Loucy (cell line): ENCODE results near the gene ABCA5.

Experiments used
- H2AFZ ChIP-seq: fragments of 200-600 bp; sonication (generic); 2 replicates; pipeline ENCODE4 v1.6.0; 2016; ENCODE audit warnings: antibody characterized with exemption, mild to moderate bottlenecking, low read length, moderate library complexity
- H3F3A ChIP-seq: fragments of 200-600 bp; 2 replicates; pipeline ENCODE4 v1.6.0; 2016; ENCODE audit warnings: antibody characterized with exemption, low read depth, mild to moderate bottlenecking
- H3K27me3 ChIP-seq: fragments of 200-600 bp; sonication (generic); 2 replicates; pipeline ENCODE4 v1.6.1; 2014; ENCODE audit warnings: low read length, mild to moderate bottlenecking; ENCODE audit not compliant: insufficient read depth, poor library complexity, severe bottlenecking
- H3K36me3 ChIP-seq: fragments of 200-600 bp; sonication (generic); 2 replicates; pipeline ENCODE4 v1.6.1; 2016; ENCODE audit warnings: low read length; ENCODE audit not compliant: insufficient read depth
- H3K4me1 ChIP-seq: fragments of 200-600 bp; sonication (generic); 2 replicates; pipeline ENCODE4 v1.5.1; 2014; ENCODE audit warnings: low read length, mild to moderate bottlenecking; ENCODE audit not compliant: insufficient read depth, poor library complexity, severe bottlenecking
- H3K4me2 ChIP-seq: fragments of 200-600 bp; sonication (generic); 2 replicates; pipeline ENCODE4 v1.6.0; 2014; ENCODE audit warnings: antibody characterized with exemption, low read length, low read depth, mild to moderate bottlenecking; ENCODE audit not compliant: poor library complexity, severe bottlenecking
- H3K4me3 ChIP-seq: fragments of 200-600 bp; sonication (generic); 2 replicates; pipeline ENCODE4 v1.5.1; 2014; ENCODE audit warnings: low read length, mild to moderate bottlenecking, mixed read lengths; ENCODE audit not compliant: poor library complexity, severe bottlenecking
- H3K79me2 ChIP-seq: fragments of 200-600 bp; sonication (generic); 2 replicates; pipeline ENCODE4 v1.6.1; 2014; ENCODE audit warnings: low read length; ENCODE audit not compliant: insufficient read depth
- H3K9ac ChIP-seq: fragments of 200-600 bp; sonication (generic); 2 replicates; pipeline ENCODE4 v1.6.0; 2014; ENCODE audit warnings: mild to moderate bottlenecking, low read depth, low read length, moderate library complexity; ENCODE audit not compliant: poor library complexity, severe bottlenecking
- H3K9me2 ChIP-seq: fragments of 200-600 bp; sonication (generic); replicated peaks from 2 replicates; pipeline ENCODE4 v1.6.1; 2016; ENCODE audit warnings: low read depth, low read length, mixed read lengths
- H3K9me3 ChIP-seq: fragments of 200-600 bp; sonication (generic); 2 replicates; pipeline ENCODE4 v1.6.1; 2014; ENCODE audit warnings: mild to moderate bottlenecking, antibody characterized with exemption, low read length, low read depth; ENCODE audit not compliant: insufficient read depth
- H4K20me1 ChIP-seq: fragments of 200-600 bp; sonication (generic); 2 replicates; pipeline ENCODE4 v1.6.0; 2014; ENCODE audit warnings: antibody characterized with exemption, low read length, mild to moderate bottlenecking; ENCODE audit not compliant: insufficient read depth, poor library complexity, severe bottlenecking
- EZH2phosphoT487 ChIP-seq: fragments of 200-600 bp; IDR thresholded peaks from 2 replicates; pipeline ENCODE4 v1.6.1; 2018; ENCODE audit warnings: antibody characterized with exemption, mild to moderate bottlenecking, moderate library complexity, borderline replicate concordance
- TF ChIP-seq, protein P1 (sequence below): fragments of 200-600 bp; sonication (generic); conservative IDR thresholded peaks from 2 replicates; pipeline ENCODE4 v1.5.1; 2014; ENCODE audit warnings: mild to moderate bottlenecking, antibody characterized with exemption, low read length

Gene ABCA5

DNA sequence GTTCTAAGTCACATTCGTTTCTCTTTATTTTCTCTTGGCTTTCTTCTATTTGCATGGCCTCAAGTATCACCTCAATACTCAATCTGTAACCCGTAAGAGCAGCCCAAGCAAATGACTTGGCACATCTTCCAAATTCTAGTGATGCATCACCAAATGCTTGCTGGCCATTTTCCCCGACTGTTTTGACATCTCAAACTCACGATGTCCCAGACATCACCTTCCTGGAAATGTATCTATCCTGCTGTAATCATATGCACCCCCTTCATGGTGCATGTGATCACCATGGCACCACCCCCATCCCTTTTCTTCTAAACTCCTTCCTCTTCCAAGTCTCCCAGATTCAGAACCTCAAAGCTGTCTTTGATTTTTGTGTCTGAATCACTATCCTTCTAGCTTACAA lies 24.0 kb upstream of the ABCA5 start:
- H3K79me2 ChIP-seq = no peaks in the 10 kb centered on the region
- no peak overlapping the region for H2AFZ ChIP-seq

DNA sequence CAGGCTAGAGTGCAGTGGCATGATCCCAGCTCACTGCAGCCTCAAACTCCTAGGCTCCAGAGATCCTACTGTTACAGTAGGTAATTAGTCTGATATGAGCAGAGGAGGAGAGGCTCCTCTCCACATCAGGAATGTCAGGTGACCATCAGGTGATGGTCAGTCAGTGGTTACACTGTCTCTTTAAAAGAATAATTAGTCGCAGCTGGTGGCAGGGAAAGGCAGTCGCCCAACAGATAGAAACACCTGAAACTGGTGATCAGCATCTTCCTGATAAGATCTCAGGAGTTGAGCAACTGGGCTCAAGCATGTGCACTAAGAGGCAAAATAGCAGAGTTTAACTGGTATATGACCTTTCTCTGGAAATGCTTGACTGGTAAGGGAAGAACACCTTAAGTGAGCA lies 21.5 kb upstream of the ABCA5 start:
- Histone ChIP-seq H3K4me1 (no peaks in the 10 kb centered on the region), H3K9ac (no peak overlapping the region), H3K36me3 (no peaks in the 10 kb centered on the region), H3F3A (no peaks in the 10 kb centered on the region), H3K79me2 (no peaks in the 10 kb centered on the region), H3K4me3 (no peak overlapping the region), H3K9me3 (no peaks in the 10 kb centered on the region), H3K27me3 (no peaks in the 10 kb centered on the region), H4K20me1 (no peaks in the 10 kb centered on the region), H3K9me2 (no peaks in the 10 kb centered on the region), H3K4me2 (no peak overlapping the region), H2AFZ (no peak overlapping the region)
- TF ChIP-seq, protein P1, sequence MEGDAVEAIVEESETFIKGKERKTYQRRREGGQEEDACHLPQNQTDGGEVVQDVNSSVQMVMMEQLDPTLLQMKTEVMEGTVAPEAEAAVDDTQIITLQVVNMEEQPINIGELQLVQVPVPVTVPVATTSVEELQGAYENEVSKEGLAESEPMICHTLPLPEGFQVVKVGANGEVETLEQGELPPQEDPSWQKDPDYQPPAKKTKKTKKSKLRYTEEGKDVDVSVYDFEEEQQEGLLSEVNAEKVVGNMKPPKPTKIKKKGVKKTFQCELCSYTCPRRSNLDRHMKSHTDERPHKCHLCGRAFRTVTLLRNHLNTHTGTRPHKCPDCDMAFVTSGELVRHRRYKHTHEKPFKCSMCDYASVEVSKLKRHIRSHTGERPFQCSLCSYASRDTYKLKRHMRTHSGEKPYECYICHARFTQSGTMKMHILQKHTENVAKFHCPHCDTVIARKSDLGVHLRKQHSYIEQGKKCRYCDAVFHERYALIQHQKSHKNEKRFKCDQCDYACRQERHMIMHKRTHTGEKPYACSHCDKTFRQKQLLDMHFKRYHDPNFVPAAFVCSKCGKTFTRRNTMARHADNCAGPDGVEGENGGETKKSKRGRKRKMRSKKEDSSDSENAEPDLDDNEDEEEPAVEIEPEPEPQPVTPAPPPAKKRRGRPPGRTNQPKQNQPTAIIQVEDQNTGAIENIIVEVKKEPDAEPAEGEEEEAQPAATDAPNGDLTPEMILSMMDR = no peak
- TF ChIP-seq EZH2phosphoT487 = no peak

More for the DNA sequence above, 24.0 kb upstream of the ABCA5 start:
- H3K9ac ChIP-seq = no peak overlapping the region
- H3K36me3 ChIP-seq = no peaks in the 10 kb centered on the region
- H3K9me2 ChIP-seq = no peaks in the 10 kb centered on the region
- no peaks in the 10 kb centered on the region for H3K4me1 ChIP-seq
- no peaks in the 10 kb centered on the region for H3K27me3 ChIP-seq
- H3K9me3 ChIP-seq = no peaks in the 10 kb centered on the region
- no peak overlapping the region for H3K4me2 ChIP-seq
- no peaks in the 10 kb centered on the region for H4K20me1 ChIP-seq
- H3F3A ChIP-seq = no peaks in the 10 kb centered on the region
- TF ChIP-seq, protein P1 = no peak
- no peak for TF ChIP-seq EZH2phosphoT487
- H3K4me3 ChIP-seq = no peak overlapping the region

DNA sequence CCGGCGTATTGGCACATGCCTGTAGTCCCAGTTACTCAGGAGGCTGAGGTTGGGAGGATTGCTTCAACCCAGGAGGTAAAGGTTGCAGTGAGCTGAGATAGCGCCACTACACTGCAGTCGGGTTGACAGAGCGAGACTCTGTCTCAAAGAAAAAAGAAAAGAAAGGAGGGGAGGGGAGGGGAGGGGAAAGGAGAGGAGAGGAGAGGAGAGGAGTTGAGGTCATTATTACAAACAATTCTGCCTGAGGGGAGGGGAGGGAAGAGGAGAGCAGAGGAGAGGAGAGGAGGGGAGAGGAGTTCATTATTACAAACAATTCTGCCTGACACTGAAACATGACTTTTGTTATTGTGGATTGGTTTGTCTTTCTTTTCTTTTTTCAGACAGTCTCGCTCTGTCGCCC lies 19.8 kb upstream of the ABCA5 start:
- no peaks in the 10 kb centered on the region for H3K9me3 ChIP-seq
- TF ChIP-seq, protein P1 = no peak
- no peak for TF ChIP-seq EZH2phosphoT487
- no peaks in the 10 kb centered on the region for H3K36me3 ChIP-seq
- no peaks in the 10 kb centered on the region for H3F3A ChIP-seq
- no peak overlapping the region for H3K4me3 ChIP-seq
- H3K79me2 ChIP-seq = no peaks in the 10 kb centered on the region
- no peaks in the 10 kb centered on the region for H3K4me1 ChIP-seq
- no peaks in the 10 kb centered on the region for H4K20me1 ChIP-seq
- H3K9ac ChIP-seq = no peak overlapping the region
- H3K27me3 ChIP-seq = no peaks in the 10 kb centered on the region
- no peak overlapping the region for H3K4me2 ChIP-seq
- H3K9me2 ChIP-seq = no peaks in the 10 kb centered on the region
- no peak overlapping the region for H2AFZ ChIP-seq
